Karpas-422 (cell line): Measurements from ENCODE around the gene VWA5A. TPM values are rescaled to one million over a fixed set of nuclear protein-coding genes. Genes with fewer than 3 reads are reported as not detected.
"Not testable (repeated sequence)": the region's sequence is repeated elsewhere in the genome, so short reads cannot be mapped to it uniquely, and the experiment has no call there.

Experiments used
- DNase-seq: peaks from one replicate; pipeline ENCODE4 v3.0.0-alpha.2; 2015
- H2AFZ ChIP-seq: fragments of 200-600 bp; sonication (generic); 2 replicates; pipeline ENCODE4 v1.6.1; 2014; ENCODE audit warnings: antibody characterized with exemption, low read length, mixed read lengths
- H3K27ac ChIP-seq: fragments of 200-600 bp; sonication (generic); 2 replicates; pipeline ENCODE4 v1.5.1; 2014; ENCODE audit warnings: mild to moderate bottlenecking, low read length, moderate library complexity
- H3K27me3 ChIP-seq: fragments of 200-600 bp; sonication (generic); 2 replicates; pipeline ENCODE4 v1.6.1; 2014; ENCODE audit warnings: low read length, mixed read lengths
- H3K36me3 ChIP-seq: fragments of 200-600 bp; sonication (generic); 2 replicates; pipeline ENCODE4 v1.6.1; 2014; ENCODE audit warnings: low read length, mixed read lengths; ENCODE audit not compliant: insufficient read depth
- H3K4me1 ChIP-seq: fragments of 200-600 bp; sonication (generic); 2 replicates; pipeline ENCODE4 v1.6.1; 2014; ENCODE audit warnings: mild to moderate bottlenecking, low read length, mixed read lengths
- H3K4me2 ChIP-seq: fragments of 200-600 bp; sonication (generic); 2 replicates; pipeline ENCODE4 v1.6.1; 2014; ENCODE audit warnings: low read length, low read depth, mild to moderate bottlenecking; ENCODE audit not compliant: poor library complexity, severe bottlenecking
- H3K4me3 ChIP-seq: fragments of 200-600 bp; sonication (generic); 2 replicates; pipeline ENCODE4 v1.5.1; 2014; ENCODE audit warnings: mild to moderate bottlenecking, antibody characterized with exemption, low read length, mixed read lengths
- H3K79me2 ChIP-seq: fragments of 200-600 bp; sonication (generic); 2 replicates; pipeline ENCODE4 v1.6.1; 2014; ENCODE audit warnings: mild to moderate bottlenecking, low read length, mixed read lengths
- H3K9ac ChIP-seq: fragments of 200-600 bp; sonication (generic); 2 replicates; pipeline ENCODE4 v1.6.0; 2014; ENCODE audit warnings: low read length
- H3K9me2 ChIP-seq: fragments of 200-600 bp; sonication (generic), shearing (Covaris generic); replicated peaks from 2 replicates; pipeline ENCODE4 v1.6.0; 2014; ENCODE audit warnings: mild to moderate bottlenecking, low read length, moderate library complexity; ENCODE audit not compliant: insufficient read depth
- H3K9me3 ChIP-seq: fragments of 300-700, 200-600 bp; sonication (generic); 2 replicates; pipeline ENCODE4 v1.6.1; 2014; ENCODE audit warnings: low read length, mixed read lengths
- H4K20me1 ChIP-seq: fragments of 200-600 bp; sonication (generic); 2 replicates; pipeline ENCODE4 v1.6.1; 2014; ENCODE audit warnings: mild to moderate bottlenecking, antibody characterized with exemption, low read length, low read depth; ENCODE audit not compliant: insufficient read depth
- total RNA-seq: library from RNA; depleted of rRNA; stranded (reverse); fragments of >200 nt; shearing (Covaris generic); gene quantifications from 2 replicates; pipeline ENCODE4 v1.2.3, GENCODE V29; 2014; ENCODE audit warnings: low replicate concordance

VWA5A gene
- total RNA-seq, 1 experiment from 2014 or later: not detected

GRCh38 chr11:124123622-124124021 lies 8.4 kb downstream of the VWA5A start:
- Histone ChIP-seq H2AFZ (no peak overlapping the region), H3K36me3 (no peaks in the 10 kb centered on the region), H3K4me1 (no peaks in the 10 kb centered on the region), H4K20me1 (no peaks in the 10 kb centered on the region), H3K4me2 (no peak overlapping the region), H3K27ac (no peak overlapping the region), H3K9me3 (no peaks in the 10 kb centered on the region), H3K9me2 (no peaks in the 10 kb centered on the region), H3K27me3 (no peaks in the 10 kb centered on the region), H3K9ac (no peak overlapping the region), H3K4me3 (no peak overlapping the region), H3K79me2 (no peaks in the 10 kb centered on the region)
- DNase-seq: peak; percentile 58

- H3K4me1 ChIP-seq, DNase-seq, H3K36me3 ChIP-seq, H4K20me1 ChIP-seq, H3K27ac ChIP-seq, H2AFZ ChIP-seq, H3K27me3 ChIP-seq, H3K4me2 ChIP-seq, H3K4me3 ChIP-seq, H3K9me2 ChIP-seq, H3K9me3 ChIP-seq, H3K79me2 ChIP-seq, H3K9ac ChIP-seq: not testable (repeated sequence)
These were observed 11.9 kb downstream of the VWA5A start for GRCh38 chr11:124127134-124127533.

- no peaks in the 10 kb centered on the region for H3K27me3 ChIP-seq
- no peak overlapping the region for H3K4me3 ChIP-seq
- no peak overlapping the region for H3K9ac ChIP-seq
- no peaks in the 10 kb centered on the region for H4K20me1 ChIP-seq
- DNase-seq: no peak
- H3K4me2 ChIP-seq: no peak overlapping the region
- no peaks in the 10 kb centered on the region for H3K4me1 ChIP-seq
- no peaks in the 10 kb centered on the region for H3K79me2 ChIP-seq
- H2AFZ ChIP-seq: no peak overlapping the region
- no peak overlapping the region for H3K27ac ChIP-seq
- H3K36me3 ChIP-seq: no peaks in the 10 kb centered on the region
- no peaks in the 10 kb centered on the region for H3K9me2 ChIP-seq
- no peaks in the 10 kb centered on the region for H3K9me3 ChIP-seq
These were observed 27.8 kb downstream of the VWA5A start for GRCh38 chr11:124143034-124143433.

GRCh38 chr11:124147951-124148350 lies 32.7 kb downstream of the VWA5A start:
- H3K9ac ChIP-seq: no peak overlapping the region
- H3K4me3 ChIP-seq: no peak overlapping the region
- no peaks in the 10 kb centered on the region for H3K9me2 ChIP-seq
- no peaks in the 10 kb centered on the region for H3K36me3 ChIP-seq
- H3K27ac ChIP-seq: no peak overlapping the region
- H4K20me1 ChIP-seq: no peaks in the 10 kb centered on the region
- H3K79me2 ChIP-seq: no peaks in the 10 kb centered on the region
- DNase-seq: no peak
- H3K9me3 ChIP-seq: no peaks in the 10 kb centered on the region
- H3K4me2 ChIP-seq: no peak overlapping the region
- H3K4me1 ChIP-seq: no peaks in the 10 kb centered on the region
- H3K27me3 ChIP-seq: no peaks in the 10 kb centered on the region
- no peak overlapping the region for H2AFZ ChIP-seq

- Histone ChIP-seq H3K9me2 (no peaks in the 10 kb centered on the region), H3K9ac (no peak overlapping the region), H3K4me1 (no peaks in the 10 kb centered on the region), H3K9me3 (no peaks in the 10 kb centered on the region), H3K79me2 (no peaks in the 10 kb centered on the region), H3K36me3 (no peaks in the 10 kb centered on the region), H3K27ac (no peak overlapping the region), H2AFZ (no peak overlapping the region), H4K20me1 (no peaks in the 10 kb centered on the region), H3K4me3 (no peak overlapping the region), H3K27me3 (no peaks in the 10 kb centered on the region), H3K4me2 (no peak overlapping the region)
- no peak for DNase-seq
These were observed 35.4 kb downstream of the VWA5A start for GRCh38 chr11:124150684-124151083.

- DNase-seq: no peak
- no peaks in the 10 kb centered on the region for H3K79me2 ChIP-seq
- no peak overlapping the region for H3K4me3 ChIP-seq
- H3K27ac ChIP-seq: no peak overlapping the region
- no peaks in the 10 kb centered on the region for H3K36me3 ChIP-seq
- no peak overlapping the region for H3K4me2 ChIP-seq
- no peak overlapping the region for H3K9ac ChIP-seq
- no peaks in the 10 kb centered on the region for H3K4me1 ChIP-seq
- H2AFZ ChIP-seq: no peak overlapping the region
- no peaks in the 10 kb centered on the region for H4K20me1 ChIP-seq
- no peaks in the 10 kb centered on the region for H3K9me3 ChIP-seq
- no peaks in the 10 kb centered on the region for H3K9me2 ChIP-seq
- H3K27me3 ChIP-seq: no peaks in the 10 kb centered on the region
These were observed 37.6 kb downstream of the VWA5A start for GRCh38 chr11:124152770-124153407.

GRCh38 chr11:124153821-124154220 lies 38.6 kb downstream of the VWA5A start:
- H3K27ac ChIP-seq: no peak overlapping the region
- no peaks in the 10 kb centered on the region for H3K36me3 ChIP-seq
- no peaks in the 10 kb centered on the region for H3K79me2 ChIP-seq
- no peak for DNase-seq
- no peaks in the 10 kb centered on the region for H4K20me1 ChIP-seq
- no peaks in the 10 kb centered on the region for H3K9me2 ChIP-seq
- no peaks in the 10 kb centered on the region for H3K4me1 ChIP-seq
- H3K4me2 ChIP-seq: no peak overlapping the region
- H3K9ac ChIP-seq: no peak overlapping the region
- no peaks in the 10 kb centered on the region for H3K9me3 ChIP-seq
- H3K4me3 ChIP-seq: no peak overlapping the region
- H3K27me3 ChIP-seq: no peaks in the 10 kb centered on the region
- no peak overlapping the region for H2AFZ ChIP-seq

GRCh38 chr11:124159481-124159880 lies 44.2 kb downstream of the VWA5A start:
- no peak overlapping the region for H3K4me3 ChIP-seq
- DNase-seq: no peak
- H3K79me2 ChIP-seq: no peaks in the 10 kb centered on the region
- H4K20me1 ChIP-seq: no peaks in the 10 kb centered on the region
- no peaks in the 10 kb centered on the region for H3K36me3 ChIP-seq
- H3K9me3 ChIP-seq: no peaks in the 10 kb centered on the region
- no peak overlapping the region for H2AFZ ChIP-seq
- H3K9ac ChIP-seq: no peak overlapping the region
- H3K9me2 ChIP-seq: no peaks in the 10 kb centered on the region
- H3K27me3 ChIP-seq: no peaks in the 10 kb centered on the region
- no peak overlapping the region for H3K27ac ChIP-seq
- no peak overlapping the region for H3K4me2 ChIP-seq
- H3K4me1 ChIP-seq: no peaks in the 10 kb centered on the region

- Histone ChIP-seq H3K9ac (no peak overlapping the region), H3K27ac (no peak overlapping the region), H3K9me3 (no peaks in the 10 kb centered on the region), H3K9me2 (no peaks in the 10 kb centered on the region), H3K36me3 (no peaks in the 10 kb centered on the region), H3K79me2 (no peaks in the 10 kb centered on the region), H3K4me3 (no peak overlapping the region), H2AFZ (no peak overlapping the region), H3K4me2 (no peak overlapping the region), H3K4me1 (no peaks in the 10 kb centered on the region), H4K20me1 (no peaks in the 10 kb centered on the region), H3K27me3 (no peaks in the 10 kb centered on the region)
- no peak for DNase-seq
These were observed 45.7 kb downstream of the VWA5A start for GRCh38 chr11:124160986-124161385.
